G401 (cell line): ENCODE measurements around the gene GSTP1. TPM values are rescaled to one million over a fixed set of nuclear protein-coding genes. Genes with fewer than 3 reads are reported as not detected.
A peak's percentile ranks its signal among the peaks of the same experiment; 100 is the strongest.
"Not testable (repeated sequence)": the region's sequence is repeated elsewhere in the genome, so short reads cannot be mapped to it uniquely, and the experiment has no call there.

Source experiments
- DNase-seq: peaks from one replicate; pipeline ENCODE4 v3.0.0-alpha.2; 2015; ENCODE audit warnings: low spot score
- in situ Hi-C: cut with HindIII; loops from 2 replicates; pipeline ENCODE4 v1.10.0; 2016; ENCODE audit warnings: low sequenced_read_pairs, mixed read lengths
- total RNA-seq: library from RNA; depleted of rRNA; stranded (reverse); fragments of >200 nt; shearing (Covaris generic); gene quantifications from 2 replicates; pipeline ENCODE4 v1.2.3, GENCODE V29; 2014

The GSTP1 gene
- total RNA-seq, 1 experiment from 2014 or later = 1,075 TPM

DNA sequence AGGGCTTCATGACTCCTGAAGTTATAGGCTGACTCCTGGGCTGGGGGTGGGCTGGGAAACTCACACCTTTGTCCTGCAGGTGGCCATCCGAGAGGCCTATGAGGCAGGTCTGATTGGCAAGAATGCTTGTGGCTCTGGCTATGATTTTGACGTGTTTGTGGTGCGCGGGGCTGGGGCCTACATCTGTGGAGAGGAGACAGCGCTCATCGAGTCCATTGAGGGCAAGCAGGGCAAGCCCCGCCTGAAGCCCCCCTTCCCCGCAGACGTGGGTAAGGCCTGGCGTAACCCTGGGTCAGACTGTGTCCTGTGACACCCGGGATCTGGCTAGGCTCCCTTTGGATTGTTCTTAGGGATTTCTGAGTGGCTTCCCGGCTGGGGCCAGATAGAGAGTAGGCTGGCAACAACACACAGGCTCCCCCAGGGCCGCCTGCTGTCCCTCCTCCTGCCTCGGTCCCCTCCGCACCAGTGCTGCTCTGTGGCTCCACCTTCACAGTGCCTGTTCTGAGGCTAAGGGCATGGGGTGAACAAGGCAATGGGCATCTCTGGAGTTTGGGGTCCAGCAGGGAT lies 26.8 kb downstream of the GSTP1 start:
- in situ Hi-C loops = no loop called here
- no peak for DNase-seq

DNA sequence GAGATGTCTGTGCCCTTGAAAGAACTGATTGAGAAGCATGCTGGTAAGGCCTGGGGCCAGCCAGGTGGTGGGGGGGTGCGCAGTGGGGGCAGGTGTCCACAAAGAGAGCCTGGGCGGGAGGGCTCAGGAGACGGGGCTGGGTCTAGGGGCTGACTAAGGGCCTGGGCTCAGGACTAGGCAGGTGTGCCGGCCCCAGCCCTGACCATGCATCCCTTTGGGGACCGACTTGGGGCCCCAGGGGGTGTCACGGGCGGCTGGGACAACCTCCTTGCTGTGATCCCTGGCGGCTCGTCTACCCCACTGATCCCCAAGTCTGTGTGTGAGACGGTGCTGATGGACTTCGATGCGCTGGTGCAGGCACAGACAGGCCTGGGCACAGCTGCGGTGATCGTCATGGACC lies 27.6 kb downstream of the GSTP1 start:
- in situ Hi-C loops = no loop called here
- DNase-seq = no peak

DNA sequence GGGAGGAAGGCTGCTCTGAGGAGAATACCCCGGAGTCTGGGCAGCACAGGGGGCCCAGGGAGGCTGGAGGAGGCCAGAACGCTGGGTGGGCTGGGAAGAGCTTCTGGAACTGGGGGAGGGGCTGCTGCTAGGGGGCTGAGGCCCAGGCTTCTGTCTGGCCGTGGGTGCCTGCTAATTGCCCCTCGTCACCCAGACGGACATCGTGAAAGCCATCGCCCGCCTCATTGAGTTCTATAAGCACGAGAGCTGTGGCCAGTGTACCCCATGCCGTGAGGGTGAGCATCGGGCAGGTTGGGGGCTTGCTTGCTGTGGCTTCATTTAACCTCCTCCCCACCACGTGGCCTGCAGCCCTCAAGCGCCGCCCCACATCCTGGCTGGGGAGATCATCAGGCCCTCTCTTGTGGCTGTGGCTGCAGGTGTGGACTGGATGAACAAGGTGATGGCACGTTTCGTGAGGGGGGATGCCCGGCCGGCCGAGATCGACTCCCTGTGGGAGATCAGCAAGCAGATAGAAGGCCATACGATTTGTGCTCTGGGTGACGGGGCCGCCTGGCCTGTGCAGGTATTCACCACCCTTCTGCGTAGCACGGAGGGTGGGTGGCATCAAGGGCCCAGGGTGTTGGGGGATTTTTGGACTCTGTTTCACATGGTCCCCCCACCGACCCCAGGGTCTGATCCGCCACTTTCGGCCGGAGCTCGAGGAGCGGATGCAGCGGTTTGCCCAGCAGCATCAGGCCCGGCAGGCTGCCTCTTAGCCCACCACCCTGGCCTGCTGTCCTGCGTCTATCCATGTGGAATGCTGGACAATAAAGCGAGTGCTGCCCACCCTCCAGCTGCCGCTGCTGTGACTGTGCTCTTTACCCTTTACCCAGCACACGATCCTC lies 28.3 kb downstream of the GSTP1 start:
- in situ Hi-C loops = no loop called here
- DNase-seq = no peak

DNA sequence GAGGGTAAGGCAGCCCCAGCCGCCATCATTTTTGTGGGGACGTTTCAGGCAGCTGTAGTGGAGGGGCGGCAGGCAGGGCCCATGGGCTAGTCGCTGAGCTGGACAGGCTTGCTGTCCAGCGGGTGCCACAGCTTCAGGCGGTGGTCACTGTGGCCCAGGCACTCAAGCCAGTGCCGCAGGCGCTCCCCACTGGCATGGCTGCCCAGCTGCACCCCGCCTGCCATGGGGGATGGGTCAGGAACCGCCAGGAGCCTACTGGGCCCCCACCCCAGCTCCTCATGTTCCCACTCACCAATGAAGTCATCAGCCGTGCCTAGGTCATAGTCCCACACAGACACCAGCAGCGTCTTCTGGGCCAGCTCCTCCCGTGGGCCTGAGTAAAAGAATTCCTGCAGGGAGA lies 29.1 kb downstream of the GSTP1 start:
- no peak for DNase-seq
- in situ Hi-C loops = no loop called here

DNA sequence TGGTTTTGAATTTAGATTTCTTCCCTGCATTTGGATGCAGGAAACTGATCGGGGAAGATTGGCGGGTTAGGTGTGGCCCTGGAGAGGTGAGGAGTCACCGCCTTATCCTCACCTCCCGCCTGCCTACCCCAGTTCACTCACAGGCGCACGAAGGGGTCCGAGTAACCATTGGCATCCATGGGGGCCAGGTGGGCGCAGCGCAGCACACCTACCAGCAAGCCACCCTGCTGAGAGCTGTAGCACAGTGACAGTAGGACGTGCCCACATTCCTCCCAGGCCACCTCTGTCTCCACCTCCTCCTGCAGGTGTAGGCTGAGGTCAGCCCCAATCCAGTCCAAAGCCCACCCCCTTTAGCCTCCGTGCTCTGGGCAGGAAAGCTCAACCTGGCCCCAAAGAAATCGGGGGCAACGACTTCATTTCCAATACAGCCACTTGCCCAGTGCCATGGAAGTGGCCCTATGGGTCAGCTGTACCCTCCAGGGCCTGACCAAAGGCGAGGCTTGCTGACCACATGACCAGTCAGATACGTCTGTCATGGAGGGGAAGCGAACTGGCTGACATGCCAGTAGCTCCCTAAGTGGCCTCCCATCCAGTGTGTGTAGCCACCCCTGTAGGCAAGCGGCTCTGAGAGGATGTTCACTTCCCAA lies 29.8 kb downstream of the GSTP1 start:
- no peak for DNase-seq
- in situ Hi-C loops = no loop called here

DNA sequence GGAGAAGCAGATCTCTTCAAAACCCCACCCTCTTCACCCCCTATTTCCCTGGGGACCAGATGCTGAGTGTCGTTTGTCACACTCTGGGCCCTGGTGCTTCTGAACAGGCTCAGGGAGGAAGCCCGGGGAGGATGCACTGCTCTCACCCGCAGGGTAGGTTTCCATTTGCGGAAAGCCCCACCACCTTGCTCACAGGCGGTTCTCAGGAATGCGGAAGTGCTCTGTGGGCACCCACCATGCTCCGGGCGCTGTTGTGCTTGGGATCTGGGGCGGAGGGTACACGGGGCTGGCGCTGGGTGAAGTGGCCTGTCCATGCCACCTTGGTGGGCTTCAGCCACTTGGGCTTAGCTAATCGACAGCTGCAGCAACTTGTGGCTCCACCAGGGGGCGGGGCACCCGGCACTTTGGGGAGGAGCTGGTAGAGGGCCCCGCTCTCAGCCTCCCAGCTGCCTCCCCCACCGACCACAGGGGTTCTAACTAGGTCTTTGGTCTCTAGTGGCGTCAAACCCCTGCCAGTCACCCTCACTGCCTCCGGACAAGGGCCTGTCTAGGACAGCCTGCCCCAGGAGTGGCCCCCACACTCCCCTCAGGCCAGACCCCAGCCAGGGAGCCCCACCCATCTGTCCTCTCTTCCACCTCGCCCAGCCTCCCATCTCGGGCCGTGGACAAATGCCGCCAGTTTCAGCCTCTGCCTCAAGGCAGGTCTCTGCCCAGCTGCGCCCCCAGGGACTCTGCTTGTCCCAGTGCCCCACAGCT lies 30.5 kb downstream of the GSTP1 start:
- peak; percentile 20 for DNase-seq
- in situ Hi-C loops = no loop called here

DNA sequence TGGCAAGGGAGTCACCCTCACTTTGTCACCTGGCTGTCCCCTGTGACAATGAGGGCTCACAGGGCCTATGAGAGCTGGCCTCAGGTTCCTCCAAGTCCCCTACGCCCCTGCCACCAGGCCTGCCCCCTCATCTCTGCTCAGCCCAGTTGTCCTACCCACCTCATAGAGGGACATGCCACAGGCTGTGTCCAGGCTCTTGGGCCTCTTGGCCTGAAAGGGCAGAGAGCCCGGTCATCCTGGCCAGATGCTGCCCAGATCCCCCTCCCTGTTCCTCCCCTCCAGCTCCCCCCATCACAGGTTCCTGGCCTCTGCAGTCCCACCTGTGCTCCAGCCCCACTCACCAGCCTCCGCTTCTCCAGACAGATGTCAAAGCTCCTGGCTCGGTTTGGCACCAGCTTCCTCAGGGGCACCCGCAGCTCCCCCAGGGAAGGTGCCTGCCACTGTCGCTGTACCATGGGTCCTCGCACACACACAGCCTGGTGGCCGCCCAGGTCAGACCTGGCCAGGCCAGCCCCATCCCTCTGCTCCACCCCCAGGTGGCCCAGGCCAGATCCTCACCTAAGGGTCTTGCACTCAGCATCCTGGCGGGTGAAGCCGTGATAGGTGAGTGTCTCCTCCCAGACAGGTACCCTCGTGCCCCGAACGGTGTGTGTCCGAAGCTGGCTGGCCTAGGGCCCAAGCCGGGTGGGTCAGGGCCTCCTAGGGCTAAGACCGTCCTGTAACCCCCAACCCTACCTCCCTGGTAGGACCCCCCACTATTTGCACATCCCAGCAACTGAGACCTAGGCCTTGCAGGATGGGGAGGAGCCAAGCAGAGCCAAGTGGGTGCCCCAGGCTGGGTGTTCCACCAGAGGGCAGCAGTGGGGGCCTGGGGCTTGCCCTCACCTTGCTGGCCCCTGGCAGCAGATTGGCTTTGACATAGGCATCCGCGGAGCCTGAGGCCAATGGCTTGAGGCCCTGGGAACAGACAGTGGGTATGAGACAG lies 31.4 kb downstream of the GSTP1 start:
- DNase-seq = no peak
- in situ Hi-C loops = no loop called here

DNA sequence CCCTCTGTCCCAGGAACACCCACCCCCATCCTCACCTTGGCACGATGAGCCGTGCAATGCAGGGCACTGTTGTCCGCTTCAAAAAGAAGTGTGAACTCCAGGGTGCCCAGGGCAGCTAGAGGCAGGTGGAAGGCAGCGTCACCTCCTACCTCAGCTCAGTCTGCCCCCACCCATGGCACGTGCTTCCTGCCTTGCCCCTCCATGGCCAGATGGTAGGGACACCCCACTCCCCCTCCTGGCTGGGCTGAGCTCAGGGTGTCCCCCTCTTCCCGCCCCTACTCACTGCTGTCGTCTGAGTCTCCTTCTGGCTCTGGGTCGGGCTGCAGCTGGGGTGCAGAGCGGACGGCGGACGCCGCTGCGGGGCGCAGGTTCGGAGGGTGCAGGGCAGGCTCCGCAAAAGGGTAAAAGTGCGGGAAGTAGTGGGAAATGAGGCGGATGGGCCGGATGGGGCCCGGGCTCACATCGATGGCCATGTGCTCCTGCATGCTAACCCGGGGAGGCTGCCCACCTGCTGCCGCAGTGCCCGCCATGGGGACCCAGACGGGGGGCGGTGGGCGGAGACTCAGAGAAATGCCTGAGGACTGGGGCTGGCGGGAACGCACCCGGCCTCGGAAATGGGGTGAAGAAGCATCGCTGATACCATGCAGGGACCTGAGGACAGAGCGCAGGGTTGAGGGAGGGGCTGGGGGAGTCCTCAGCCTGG lies 32.3 kb downstream of the GSTP1 start:
- in situ Hi-C loops = no loop called here
- no peak for DNase-seq

DNA sequence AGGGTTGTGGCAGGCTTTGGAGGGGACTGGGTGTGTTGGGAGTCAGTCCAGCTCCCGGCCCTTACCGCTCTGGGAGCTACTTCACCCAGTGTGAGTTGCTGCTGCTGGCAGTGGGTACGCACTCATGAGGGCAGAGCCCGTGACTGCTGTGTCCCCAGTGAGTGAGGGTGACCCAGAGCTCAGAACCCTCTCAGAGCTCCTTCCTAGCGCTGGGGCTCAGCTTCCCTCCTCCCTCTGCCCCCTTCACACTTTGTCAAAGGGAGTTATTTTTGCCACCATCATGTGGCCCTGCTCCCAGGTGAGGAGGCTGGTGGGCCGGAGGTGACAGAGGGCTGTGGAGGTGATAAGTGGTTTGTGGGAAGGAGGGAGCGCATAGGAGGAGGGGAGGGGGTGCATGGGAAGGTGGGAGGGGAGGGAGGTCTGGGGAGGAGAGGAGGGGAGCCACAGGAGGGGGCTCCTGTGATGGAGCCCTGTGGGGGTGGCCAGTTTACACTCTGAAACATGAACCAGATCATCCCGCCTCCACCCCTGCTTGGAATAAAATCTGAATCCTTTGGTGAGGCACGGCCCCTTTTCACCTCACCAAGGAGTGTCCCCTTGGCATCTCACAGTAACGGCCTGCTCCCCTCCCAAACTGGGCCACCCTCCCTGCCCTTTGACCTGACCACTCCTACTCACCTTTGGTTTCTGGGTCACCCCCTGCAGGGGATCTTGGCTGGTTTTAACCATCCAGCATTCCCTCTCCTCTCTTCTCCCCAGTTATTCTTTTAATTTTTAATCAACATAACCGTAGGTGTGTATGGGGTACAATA lies 33.0 kb downstream of the GSTP1 start:
- in situ Hi-C loops = no loop called here
- no peak for DNase-seq

DNA sequence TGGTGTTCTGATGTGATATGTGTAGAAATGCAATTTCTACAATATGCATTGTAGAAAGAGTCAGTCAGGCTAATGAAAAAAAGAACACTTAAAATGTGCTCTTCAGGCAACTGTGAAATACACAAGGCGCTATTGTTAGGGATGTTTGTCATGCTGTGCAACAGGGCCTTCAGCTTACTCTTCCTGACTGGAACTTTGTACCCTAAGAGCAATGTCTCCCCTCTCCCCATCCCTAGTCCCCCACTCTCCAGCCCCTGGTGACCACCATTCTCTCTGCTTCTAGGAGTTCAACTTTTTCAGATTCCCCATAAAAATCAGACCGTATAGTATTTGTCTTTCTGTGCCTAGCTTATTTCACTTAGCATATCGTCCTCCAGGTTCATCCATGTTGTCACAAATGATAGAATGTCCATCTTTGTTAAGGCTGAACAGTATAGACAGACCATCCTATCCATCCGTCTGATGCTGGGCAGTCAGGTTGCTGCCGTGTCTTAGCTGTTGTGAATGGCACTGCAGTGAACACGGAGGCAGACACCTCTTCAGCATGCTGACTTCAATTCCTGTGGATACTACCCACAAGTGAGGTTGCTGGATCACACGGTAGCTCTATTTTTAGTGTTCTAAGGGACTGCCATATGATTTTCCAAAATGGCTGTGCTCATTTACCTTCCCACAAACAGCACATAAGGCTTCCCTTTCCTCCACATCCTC lies 33.8 kb downstream of the GSTP1 start:
- in situ Hi-C loops = no loop called here
- no peak for DNase-seq

DNA sequence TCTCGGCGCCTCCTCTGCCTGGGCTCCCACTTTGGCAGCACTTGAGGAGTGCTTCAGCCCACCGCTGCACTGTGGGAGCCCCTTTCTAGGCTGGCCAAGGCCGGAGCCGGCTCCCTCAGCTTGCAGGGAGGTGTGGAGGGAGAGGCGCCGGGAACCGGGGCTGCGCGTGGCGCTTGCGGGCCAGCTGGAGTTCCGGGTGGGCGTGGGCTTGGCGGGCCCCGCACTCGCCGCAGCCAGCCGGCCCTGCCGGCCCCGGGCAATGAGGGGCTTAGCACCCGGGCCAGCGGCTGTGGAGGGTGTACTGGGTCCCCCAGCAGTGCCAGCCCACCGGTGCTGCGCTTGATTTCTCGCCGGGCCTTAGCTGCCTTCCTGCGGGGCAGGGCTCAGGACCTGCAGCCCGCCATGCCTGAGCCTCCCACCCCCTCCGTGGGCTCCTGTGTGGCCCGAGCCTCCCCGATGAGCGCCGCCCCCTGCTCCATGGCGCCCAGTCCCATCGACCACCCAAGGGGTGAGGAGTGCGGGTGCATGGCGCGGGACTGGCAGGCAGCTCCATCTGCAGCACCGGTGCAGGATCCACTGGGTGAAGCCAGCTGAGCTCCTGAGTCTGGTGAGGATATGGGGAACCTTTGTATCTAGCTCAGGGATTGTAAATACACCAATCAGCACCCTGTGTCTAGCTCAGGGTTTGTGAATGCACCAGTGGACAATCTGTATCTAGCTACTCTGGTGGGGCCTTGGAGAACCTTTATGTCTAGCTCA lies 35.5 kb downstream of the GSTP1 start:
- DNase-seq, in situ Hi-C loops: not testable (repeated sequence)

DNA sequence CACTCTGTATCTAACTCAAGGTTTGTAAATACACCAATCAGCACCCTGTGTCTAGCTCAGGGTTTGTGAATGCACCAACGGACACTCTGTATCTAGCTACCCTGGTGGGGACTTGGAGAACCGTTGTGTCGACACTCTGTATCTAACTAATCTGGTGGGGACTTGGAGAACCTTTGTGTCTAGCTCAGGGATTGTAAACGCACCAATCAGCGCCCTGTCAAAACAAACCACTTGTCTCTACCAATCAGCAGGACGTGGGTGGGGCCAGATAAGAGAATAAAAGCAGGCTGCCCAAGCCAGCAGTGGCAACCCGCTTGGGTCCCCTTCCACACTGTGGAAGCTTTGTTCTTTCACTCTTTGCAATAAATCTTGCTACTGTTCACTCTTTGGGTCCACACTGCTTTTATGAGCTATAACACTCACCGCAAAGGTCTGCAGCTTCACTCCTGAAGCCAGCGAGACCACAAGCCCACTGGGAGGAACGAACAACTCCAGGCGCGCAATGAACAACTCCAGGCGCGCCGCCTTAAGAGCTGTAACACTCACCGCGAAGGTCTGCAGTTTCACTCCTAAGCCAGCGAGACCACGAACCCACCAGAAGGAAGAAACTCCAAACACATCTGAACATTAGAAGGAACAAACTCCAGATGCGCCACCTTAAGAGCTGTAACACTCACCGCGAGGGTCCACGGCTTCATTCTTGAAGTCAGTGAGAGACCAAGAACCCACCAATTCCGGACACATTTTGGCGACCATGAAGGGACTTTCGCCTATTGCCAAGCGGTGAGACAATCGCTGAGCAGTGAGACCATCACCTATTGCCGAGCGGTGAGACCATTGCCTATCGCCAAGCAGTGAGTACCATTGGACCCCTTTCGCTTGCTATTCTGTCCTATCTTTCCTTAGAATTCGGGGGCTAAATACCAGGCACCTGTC lies 36.3 kb downstream of the GSTP1 start:
- in situ Hi-C loops, DNase-seq: not testable (repeated sequence)

DNA sequence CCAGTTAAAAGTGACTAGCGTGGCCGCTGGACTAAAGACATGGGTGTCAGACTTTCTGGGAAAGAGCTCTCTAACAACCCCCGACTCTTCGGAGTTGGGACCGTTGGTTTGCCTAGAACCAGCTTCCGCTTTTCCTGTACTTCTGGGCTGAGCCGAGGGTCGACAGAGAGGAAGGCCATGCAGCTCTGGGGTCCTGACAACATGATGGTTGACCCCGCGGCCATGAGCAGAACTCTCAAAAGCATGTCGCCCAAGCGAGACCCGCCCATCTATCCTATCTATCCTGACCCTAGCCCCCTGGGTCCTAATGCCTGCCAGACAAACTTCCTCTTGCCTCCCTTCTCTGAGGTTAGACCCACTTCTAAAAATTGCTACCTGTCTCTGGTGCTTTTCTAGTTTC lies 37.0 kb downstream of the GSTP1 start:
- in situ Hi-C loops, DNase-seq: not testable (repeated sequence)

DNA sequence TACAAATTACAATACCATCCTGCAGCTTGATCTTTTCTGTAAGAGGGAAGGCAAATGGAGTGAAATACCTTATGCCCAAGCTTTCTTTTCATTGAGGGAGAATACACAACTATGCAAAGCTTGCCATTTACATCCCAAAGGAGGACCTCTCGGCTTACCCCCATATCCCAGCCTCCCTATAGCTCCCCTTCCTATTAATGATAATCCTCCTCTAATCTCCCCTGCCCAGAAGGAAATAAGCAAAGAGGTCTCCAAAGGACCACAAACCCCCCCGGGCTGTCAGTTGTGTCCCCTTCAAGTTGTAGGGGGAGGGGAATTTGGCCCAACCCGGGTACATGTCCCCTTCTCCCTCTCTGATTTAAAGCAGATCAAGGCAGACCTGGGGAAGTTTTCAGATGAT lies 38.3 kb downstream of the GSTP1 start:
- in situ Hi-C loops, DNase-seq: not testable (repeated sequence)

DNA sequence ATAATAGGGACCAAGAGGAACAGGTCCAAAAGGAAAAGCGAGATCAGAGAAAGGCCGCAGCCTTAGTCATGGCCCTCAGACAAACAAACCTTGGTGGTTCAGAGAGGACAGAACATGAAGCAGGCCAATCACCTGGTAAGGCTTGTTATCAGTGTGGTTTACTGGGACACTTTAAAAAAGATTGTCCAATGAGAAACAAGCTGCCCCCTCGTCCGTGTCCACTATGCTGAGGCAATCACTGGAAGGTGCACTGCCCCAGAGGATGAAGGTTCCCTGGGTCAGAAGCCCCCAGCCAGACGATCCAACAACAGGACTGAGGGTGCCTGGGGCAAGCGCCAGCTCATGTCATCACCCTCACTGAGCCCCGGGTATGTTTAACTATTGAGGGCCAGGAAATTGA lies 39.3 kb downstream of the GSTP1 start:
- in situ Hi-C loops, DNase-seq: not testable (repeated sequence)
